ENCODE results near the gene DDX20.

DDX20 gene

DNA sequence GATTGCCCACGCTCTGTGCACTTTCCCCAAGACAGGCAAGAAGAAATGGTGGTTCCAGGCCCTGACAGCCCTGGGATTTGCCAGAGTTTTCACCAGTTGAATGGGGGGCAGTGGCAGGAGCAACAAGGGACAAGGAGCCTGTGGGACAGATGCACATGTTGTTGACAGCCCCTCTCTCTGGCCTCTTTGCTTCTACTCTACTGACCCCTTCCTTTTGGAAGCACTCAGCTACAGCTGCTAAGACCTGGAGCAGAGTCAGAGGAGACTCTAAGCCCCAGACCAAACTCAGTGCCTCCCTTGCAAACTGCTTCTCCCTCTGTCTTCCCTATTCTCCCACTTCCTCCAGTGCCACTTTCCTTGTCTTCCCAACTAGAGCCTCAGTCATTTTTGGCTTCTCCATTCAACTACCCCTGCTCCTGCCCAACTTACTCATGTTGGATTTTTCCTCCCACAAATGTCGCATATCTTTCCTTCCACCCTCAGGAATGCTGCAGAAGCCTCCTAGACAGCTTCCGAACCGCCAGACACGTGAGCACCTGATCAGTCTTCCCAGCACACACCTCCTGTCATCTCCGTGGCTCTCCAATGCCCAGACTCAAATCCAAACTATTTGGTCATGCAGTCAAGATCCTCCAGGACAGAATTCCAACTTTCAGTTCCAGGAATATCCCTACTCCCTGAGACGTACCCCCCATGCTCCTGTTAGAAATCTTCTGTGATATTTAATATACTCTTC is 25.6 kb upstream of the DDX20 start:
- H3K9me3 ChIP-seq (ENCODE audit: severe bottlenecking), result no peaks in the 10 kb centered on the region
- TF ChIP-seq, protein P1, sequence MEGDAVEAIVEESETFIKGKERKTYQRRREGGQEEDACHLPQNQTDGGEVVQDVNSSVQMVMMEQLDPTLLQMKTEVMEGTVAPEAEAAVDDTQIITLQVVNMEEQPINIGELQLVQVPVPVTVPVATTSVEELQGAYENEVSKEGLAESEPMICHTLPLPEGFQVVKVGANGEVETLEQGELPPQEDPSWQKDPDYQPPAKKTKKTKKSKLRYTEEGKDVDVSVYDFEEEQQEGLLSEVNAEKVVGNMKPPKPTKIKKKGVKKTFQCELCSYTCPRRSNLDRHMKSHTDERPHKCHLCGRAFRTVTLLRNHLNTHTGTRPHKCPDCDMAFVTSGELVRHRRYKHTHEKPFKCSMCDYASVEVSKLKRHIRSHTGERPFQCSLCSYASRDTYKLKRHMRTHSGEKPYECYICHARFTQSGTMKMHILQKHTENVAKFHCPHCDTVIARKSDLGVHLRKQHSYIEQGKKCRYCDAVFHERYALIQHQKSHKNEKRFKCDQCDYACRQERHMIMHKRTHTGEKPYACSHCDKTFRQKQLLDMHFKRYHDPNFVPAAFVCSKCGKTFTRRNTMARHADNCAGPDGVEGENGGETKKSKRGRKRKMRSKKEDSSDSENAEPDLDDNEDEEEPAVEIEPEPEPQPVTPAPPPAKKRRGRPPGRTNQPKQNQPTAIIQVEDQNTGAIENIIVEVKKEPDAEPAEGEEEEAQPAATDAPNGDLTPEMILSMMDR (IDR thresholded peaks at IDR 0.05; ENCODE audit: low read depth, low read length), result no peak
- H3K27me3 ChIP-seq (ENCODE audit: insufficient read depth, low read depth, severe bottlenecking), result no peaks in the 10 kb centered on the region
- peaks cover 22% of the 10 kb centered on the region for H3K36me3 ChIP-seq
- H3K4me3 ChIP-seq (ENCODE audit: low read depth, low read length), result no peak overlapping the region
- H3K27ac ChIP-seq, result peak overlapping the region; percentile 19; the same call in 1 of the 2 replicates
- no peak for DNase-seq

DNA sequence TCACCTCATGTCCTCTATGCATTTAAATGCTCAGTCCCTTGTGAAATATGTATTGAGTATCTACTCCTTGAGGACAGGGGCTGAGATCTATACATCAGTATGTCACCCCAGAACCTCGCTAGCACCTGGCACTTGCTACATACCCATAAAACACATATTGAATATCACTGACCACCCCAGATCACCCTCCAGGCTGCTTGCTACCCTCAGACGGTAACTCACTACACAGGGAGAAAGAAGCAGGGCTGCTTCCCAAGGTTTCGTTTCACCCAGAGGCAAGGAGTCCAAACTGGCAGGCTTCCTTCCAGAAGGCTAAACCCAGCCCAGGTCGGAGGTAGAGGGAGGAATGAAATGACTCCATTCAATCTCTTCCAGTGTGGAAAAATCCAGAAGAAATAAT is 25.0 kb upstream of the DDX20 start:
- Histone ChIP-seq H3K36me3 (peaks cover 27% of the 10 kb centered on the region), H3K9me3 (ENCODE audit: severe bottlenecking) (no peaks in the 10 kb centered on the region), H3K27ac (no peak overlapping the region), H3K27me3 (ENCODE audit: insufficient read depth, low read depth, severe bottlenecking) (no peaks in the 10 kb centered on the region), H3K4me3 (ENCODE audit: low read depth, low read length) (no peak overlapping the region)
- TF ChIP-seq, protein P1 (IDR thresholded peaks at IDR 0.05; ENCODE audit: low read depth, low read length), result no peak
- DNase-seq, result no peak

DNA sequence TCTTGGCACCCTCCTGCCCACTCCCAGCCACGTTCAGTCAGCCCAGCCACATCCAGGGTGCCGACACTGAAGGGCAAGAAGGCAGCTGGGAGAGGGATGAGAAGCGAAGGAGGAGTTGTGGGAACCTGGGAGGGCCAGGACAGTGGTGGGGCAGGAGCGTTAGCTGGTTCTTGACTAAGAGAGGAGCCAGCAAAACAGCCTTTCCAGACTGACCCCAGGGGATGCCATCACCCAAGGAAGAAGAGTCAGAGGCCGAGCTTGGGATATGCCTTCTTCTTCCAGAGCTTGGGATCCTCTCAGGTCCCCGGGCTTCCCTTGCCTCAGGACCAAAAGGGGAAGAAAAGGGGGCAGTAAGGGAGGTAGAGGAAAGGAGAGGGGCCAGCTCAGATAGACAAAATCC is 23.7 kb upstream of the DDX20 start:
- TF ChIP-seq, protein P1 (IDR thresholded peaks at IDR 0.05; ENCODE audit: low read depth, low read length), result no peak
- no peak for DNase-seq
- H3K9me3 ChIP-seq (ENCODE audit: severe bottlenecking), result no peaks in the 10 kb centered on the region
- peaks cover 26% of the 10 kb centered on the region for H3K36me3 ChIP-seq
- no peaks in the 10 kb centered on the region for H3K27me3 ChIP-seq (ENCODE audit: insufficient read depth, low read depth, severe bottlenecking)
- H3K4me3 ChIP-seq (ENCODE audit: low read depth, low read length), result no peak overlapping the region
- no peak overlapping the region for H3K27ac ChIP-seq

DNA sequence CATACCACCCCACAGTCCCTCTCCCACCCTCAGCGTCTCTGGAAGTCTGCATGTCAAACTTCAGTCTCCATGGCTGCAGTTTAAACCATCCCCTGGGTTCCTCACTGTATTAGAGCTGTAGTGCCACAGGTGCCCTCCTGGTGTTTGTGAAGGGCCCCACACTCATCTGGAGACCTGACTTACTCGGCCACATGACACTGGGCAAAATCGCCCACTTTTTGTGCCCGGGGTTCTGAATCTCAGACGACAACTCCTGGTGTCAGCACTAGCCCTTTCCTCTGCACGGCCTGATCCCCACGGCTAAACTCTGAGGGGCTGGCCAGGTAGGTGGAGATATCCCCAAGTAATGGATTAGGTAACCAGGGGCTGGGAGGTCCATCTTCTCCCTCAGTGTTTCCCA is 23.0 kb upstream of the DDX20 start:
- no peak for DNase-seq
- Histone ChIP-seq H3K27me3 (ENCODE audit: insufficient read depth, low read depth, severe bottlenecking) (no peaks in the 10 kb centered on the region), H3K4me3 (ENCODE audit: low read depth, low read length) (no peak overlapping the region), H3K9me3 (ENCODE audit: severe bottlenecking) (no peaks in the 10 kb centered on the region), H3K36me3 (peaks cover 27% of the 10 kb centered on the region), H3K27ac (no peak overlapping the region)
- TF ChIP-seq, protein P1 (IDR thresholded peaks at IDR 0.05; ENCODE audit: low read depth, low read length), result no peak

DNA sequence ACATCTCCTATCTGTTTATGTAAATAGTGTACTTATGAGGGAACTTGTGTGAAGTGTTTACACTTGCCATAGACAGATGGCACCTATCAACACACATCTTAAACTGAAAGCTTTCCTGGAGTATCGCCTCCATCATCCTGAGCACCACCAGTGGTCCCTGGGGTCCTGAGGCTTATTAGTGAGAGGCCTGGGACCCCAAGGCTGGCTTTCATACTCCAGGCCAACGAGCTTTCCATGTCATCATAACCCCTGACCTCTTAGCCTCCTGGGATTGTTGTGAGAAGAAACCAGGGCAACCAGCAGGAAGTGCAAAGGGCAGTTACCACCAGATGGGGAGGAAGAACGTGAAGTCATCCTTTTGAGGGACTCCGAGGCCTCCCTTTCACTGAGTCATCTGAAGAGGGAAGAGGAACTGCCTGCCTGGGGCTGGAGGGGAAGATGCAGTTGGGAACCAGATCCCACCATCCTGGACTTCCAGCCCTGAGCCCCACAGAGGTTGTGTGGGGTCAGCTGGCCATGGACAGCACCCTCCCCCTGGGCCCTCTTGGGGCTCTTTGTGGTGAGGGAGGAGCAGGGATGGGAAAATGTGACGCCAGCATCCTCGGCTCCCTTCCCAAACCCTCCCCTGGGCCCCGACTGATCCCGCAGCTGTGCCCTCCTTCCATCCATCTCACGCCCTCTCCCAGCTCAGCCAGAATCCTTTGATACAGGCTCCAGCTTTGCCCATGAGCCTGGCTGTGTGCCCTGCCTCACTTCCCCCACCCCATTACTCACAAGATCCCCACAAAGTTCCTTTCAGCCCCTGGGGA is 22.3 kb upstream of the DDX20 start:
- no peak for DNase-seq
- H3K9me3 ChIP-seq (ENCODE audit: severe bottlenecking), result no peaks in the 10 kb centered on the region
- TF ChIP-seq, protein P1 (IDR thresholded peaks at IDR 0.05; ENCODE audit: low read depth, low read length), result no peak
- H3K27ac ChIP-seq, result no peak overlapping the region
- peaks cover 27% of the 10 kb centered on the region for H3K36me3 ChIP-seq
- no peak overlapping the region for H3K4me3 ChIP-seq (ENCODE audit: low read depth, low read length)
- H3K27me3 ChIP-seq (ENCODE audit: insufficient read depth, low read depth, severe bottlenecking), result no peaks in the 10 kb centered on the region
